Panc1 (cell line): Measurements from ENCODE around the gene CDKL1.

Experiments used
- POLR2AphosphoS5 ChIP-seq: IDR thresholded peaks from 2 replicates; pipeline ENCODE4 v1.6.1; 2012; ENCODE audit warnings: mild to moderate bottlenecking, low read depth, low read length, moderate library complexity
- SIN3A ChIP-seq: IDR thresholded peaks from 2 replicates; pipeline ENCODE4 v1.6.1; 2012; ENCODE audit warnings: low read depth, mild to moderate bottlenecking, low read length, moderate library complexity, borderline replicate concordance; ENCODE audit not compliant: insufficient read depth
- TCF7L2 ChIP-seq: IDR thresholded peaks from 2 replicates; pipeline ENCODE4 v1.6.1; 2011; ENCODE audit warnings: mild to moderate bottlenecking, low read depth, low read length, inconsistent platforms
- TF ChIP-seq, protein P1 (sequence below): fragments of 450-650 bp; IDR thresholded peaks from 2 replicates; pipeline ENCODE4 v1.5.1; 2017; ENCODE audit warnings: mild to moderate bottlenecking

DNA sequence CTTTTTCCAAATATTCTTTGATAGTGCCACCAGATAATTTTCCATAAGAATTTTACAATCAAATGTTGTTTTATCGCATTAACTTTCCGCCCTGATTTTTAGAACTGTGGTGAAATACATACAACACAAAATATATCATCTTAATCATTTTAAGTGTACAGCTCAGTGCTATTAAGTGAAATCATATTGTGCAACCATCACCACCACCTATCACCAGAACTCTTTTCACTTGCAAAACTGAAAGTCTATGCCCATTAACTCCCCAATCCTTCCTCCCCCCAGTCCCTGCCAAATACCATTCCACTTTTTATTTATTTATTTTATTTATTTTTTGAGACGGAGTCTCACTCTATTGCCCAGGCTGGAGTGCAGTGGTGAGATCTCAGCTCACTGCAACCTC, 36.6 kb downstream of the CDKL1 start:
- TF ChIP-seq, protein P1, sequence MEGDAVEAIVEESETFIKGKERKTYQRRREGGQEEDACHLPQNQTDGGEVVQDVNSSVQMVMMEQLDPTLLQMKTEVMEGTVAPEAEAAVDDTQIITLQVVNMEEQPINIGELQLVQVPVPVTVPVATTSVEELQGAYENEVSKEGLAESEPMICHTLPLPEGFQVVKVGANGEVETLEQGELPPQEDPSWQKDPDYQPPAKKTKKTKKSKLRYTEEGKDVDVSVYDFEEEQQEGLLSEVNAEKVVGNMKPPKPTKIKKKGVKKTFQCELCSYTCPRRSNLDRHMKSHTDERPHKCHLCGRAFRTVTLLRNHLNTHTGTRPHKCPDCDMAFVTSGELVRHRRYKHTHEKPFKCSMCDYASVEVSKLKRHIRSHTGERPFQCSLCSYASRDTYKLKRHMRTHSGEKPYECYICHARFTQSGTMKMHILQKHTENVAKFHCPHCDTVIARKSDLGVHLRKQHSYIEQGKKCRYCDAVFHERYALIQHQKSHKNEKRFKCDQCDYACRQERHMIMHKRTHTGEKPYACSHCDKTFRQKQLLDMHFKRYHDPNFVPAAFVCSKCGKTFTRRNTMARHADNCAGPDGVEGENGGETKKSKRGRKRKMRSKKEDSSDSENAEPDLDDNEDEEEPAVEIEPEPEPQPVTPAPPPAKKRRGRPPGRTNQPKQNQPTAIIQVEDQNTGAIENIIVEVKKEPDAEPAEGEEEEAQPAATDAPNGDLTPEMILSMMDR: no peak
- TF ChIP-seq TCF7L2: no peak
- TF ChIP-seq POLR2AphosphoS5: no peak
- TF ChIP-seq SIN3A: no peak
